NCI-H2107 treated with DMSO at 0.1 percent for 48 hours (cell line): ENCODE results near the gene VGLL4.
A peak's percentile ranks its signal among the peaks of the same experiment; 100 is the strongest.

Source experiments
- DNase-seq: peaks from one replicate; lab custom pipeline; 2025; ENCODE audit not compliant: unreplicated experiment; lab: John Stamatoyannopoulos, UW

VGLL4 gene

GRCh38 chr3:11653298-11654055 is 9.8 kb upstream of the VGLL4 start:
- no peak for DNase-seq

GRCh38 chr3:11651900-11652299 is 8.2 kb upstream of the VGLL4 start:
- no peak for DNase-seq

GRCh38 chr3:11651477-11651876 is 7.8 kb upstream of the VGLL4 start:
- no peak for DNase-seq

GRCh38 chr3:11650391-11650790 is 6.7 kb upstream of the VGLL4 start:
- DNase-seq = no peak

GRCh38 chr3:11648735-11649134 is 5.0 kb upstream of the VGLL4 start:
- no peak for DNase-seq

- DNase-seq = no peak
These were observed 513 bp downstream of the VGLL4 start for GRCh38 chr3:11643201-11643603.

- peak; percentile 47 for DNase-seq
These were observed 1.1 kb downstream of the VGLL4 start for GRCh38 chr3:11642431-11643191.

- DNase-seq = peak; percentile 15
These were observed 1.9 kb downstream of the VGLL4 start for GRCh38 chr3:11641683-11642430.

- no peak for DNase-seq
These were observed 2.4 kb downstream of the VGLL4 start for GRCh38 chr3:11641316-11641682.

GRCh38 chr3:11640009-11640673 is 3.6 kb downstream of the VGLL4 start:
- no peak for DNase-seq

GRCh38 chr3:11638495-11639358 is 5.0 kb downstream of the VGLL4 start:
- peak; percentile 62 for DNase-seq

- peak; percentile 25 for DNase-seq
These were observed 5.7 kb downstream of the VGLL4 start for GRCh38 chr3:11637901-11638458.

GRCh38 chr3:11636394-11636770 is 7.3 kb downstream of the VGLL4 start:
- DNase-seq = no peak

GRCh38 chr3:11635680-11636393 is 7.9 kb downstream of the VGLL4 start:
- no peak for DNase-seq

GRCh38 chr3:11634974-11635612 is 8.6 kb downstream of the VGLL4 start:
- no peak for DNase-seq

GRCh38 chr3:11634081-11634635 is 9.6 kb downstream of the VGLL4 start:
- no peak for DNase-seq

GRCh38 chr3:11632966-11633365 is 10.7 kb downstream of the VGLL4 start:
- no peak for DNase-seq

GRCh38 chr3:11632564-11632963 is 11.2 kb downstream of the VGLL4 start:
- no peak for DNase-seq

- DNase-seq = no peak
These were observed 11.9 kb downstream of the VGLL4 start for GRCh38 chr3:11631820-11632219.
